K562 (cell line): ENCODE data around the gene LYSMD4. TPM values are rescaled to one million over a fixed set of nuclear protein-coding genes. Genes with fewer than 3 reads are reported as not detected.

Experiments
- ATAC-seq: fragments of 200-7000 bp; cut with Tn5 transposase; 3 replicates; pipeline ENCODE4 v1.9.1; 2020; ENCODE audit warnings: moderate library complexity
- BruUV-seq: library from RNA; stranded (reverse); fragments of 400-500 nt; replicated peaks from 2 replicates; lab custom pipeline; 2021; lab: Mats Ljungman, UMichigan
- CTCF ChIA-PET: fragments of 300-600 bp; formaldehyde crosslinking; extraction: SDS; loops from one replicate; lab custom pipeline; 2021; ENCODE audit warnings: low intra/inter-chr PET ratio; lab: Yijun Ruan, JAX
- POLR2A ChIA-PET: fragments of 300-600, 350-650 bp; sonication (Branson Sonifier 250); formaldehyde crosslinking; extraction: SDS; loops from one replicate; lab custom pipeline; 2021; ENCODE audit warnings: antibody characterized with exemption, inconsistent platforms; lab: Yijun Ruan, JAX
- DNase-seq, 4 experiments: peaks; one replicate each; pipeline versions ENCODE4 v3.0.0 to v3.0.0-alpha.2; 2011 to 2018; ENCODE audit warnings: low spot score in 3 of 4, mixed read lengths in 3 of 4; ENCODE audit errors: extremely low read depth in 1 of 4
- FAIRE-seq: peaks from 2 replicates; lab custom pipeline; 2011; peaks lifted over from hg19 to GRCh38; lab: Jason Lieb, UNC
- H2AFZ ChIP-seq: 2 replicates; pipeline ENCODE4 v1.6.0; 2011; ENCODE audit warnings: low read depth, low read length, control low read depth, inconsistent platforms
- H3K27ac ChIP-seq: fragments of 200-600 bp; 3 replicates; pipeline ENCODE4 v1.8.0; 2011; ENCODE audit warnings: low read depth, mild to moderate bottlenecking, control low read depth, inconsistent platforms, low read length, moderate library complexity, mixed read lengths; ENCODE audit errors: extremely low read depth
- H3K27me3 ChIP-seq, 2 experiments: fragments of 300-600 bp in 1 of 2; 2 replicates in 1 of 2; 3 replicates in 1 of 2; pipeline versions ENCODE4 v1.6.0 to v1.8.0; 2011; ENCODE audit warnings: inconsistent platforms in 2 of 2, low read length in 2 of 2, mild to moderate bottlenecking in 1 of 2, mixed read lengths in 1 of 2, moderate library complexity in 1 of 2; ENCODE audit not compliant: control insufficient read depth in 2 of 2, insufficient read depth in 2 of 2
- H3K36me3 ChIP-seq: fragments of 300-600 bp; 3 replicates; pipeline ENCODE4 v1.8.0; 2011; ENCODE audit warnings: mild to moderate bottlenecking, low read length, inconsistent platforms; ENCODE audit not compliant: control insufficient read depth, insufficient read depth
- H3K4me1 ChIP-seq, 2 experiments: fragments of 200-600 bp in 1 of 2; replicated peaks in 1 of 2; 2 replicates in 1 of 2; 3 replicates in 1 of 2; pipeline versions ENCODE4 v1.5.1 to v1.8.0; 2011; ENCODE audit warnings: inconsistent platforms in 2 of 2, low read length in 2 of 2, mild to moderate bottlenecking in 1 of 2, mixed read lengths in 1 of 2, moderate library complexity in 1 of 2; ENCODE audit not compliant: control insufficient read depth in 2 of 2, insufficient read depth in 2 of 2
- H3K4me2 ChIP-seq: 2 replicates; pipeline ENCODE4 v1.6.1; 2011; ENCODE audit warnings: low read length, control low read depth, inconsistent platforms, mixed read lengths; ENCODE audit not compliant: insufficient read depth
- H3K4me3 ChIP-seq: fragments of 200-600 bp; sonication (generic), shearing (Covaris generic); 2 replicates; pipeline ENCODE4 v1.5.1; 2016; ENCODE audit warnings: control low read depth, inconsistent platforms
- H3K79me2 ChIP-seq: fragments of 200-600 bp; 3 replicates; pipeline ENCODE4 v1.8.0; 2011; ENCODE audit warnings: low read length, inconsistent platforms; ENCODE audit not compliant: control insufficient read depth, insufficient read depth
- H3K9ac ChIP-seq, 2 experiments: 2 replicates each; pipeline versions ENCODE4 v1.6.0 to v1.6.1; 2011; ENCODE audit warnings: low read depth in 2 of 2, low read length in 2 of 2, control low read depth in 1 of 2, inconsistent platforms in 1 of 2, mild to moderate bottlenecking in 1 of 2, mixed read lengths in 1 of 2; ENCODE audit not compliant: insufficient read depth in 1 of 2
- H3K9me1 ChIP-seq: one replicate; pipeline ENCODE4 v1.6.0; 2011; ENCODE audit warnings: inconsistent platforms, mild to moderate bottlenecking, low read length, moderate library complexity; ENCODE audit not compliant: control insufficient read depth, insufficient read depth
- H3K9me3 ChIP-seq: replicated peaks from 2 replicates; pipeline ENCODE4 v1.5.1; 2011; ENCODE audit warnings: low read depth, low read length, inconsistent platforms; ENCODE audit not compliant: control insufficient read depth, insufficient read depth
- H4K20me1 ChIP-seq: replicated peaks from 2 replicates; pipeline ENCODE4 v1.6.1; 2011; ENCODE audit warnings: low read length, inconsistent platforms, mixed read lengths; ENCODE audit not compliant: control insufficient read depth, insufficient read depth
- ATF7 ChIP-seq: fragments of 450-650 bp; IDR thresholded peaks from 2 replicates; pipeline ENCODE4 v1.7.1; 2014; ENCODE audit warnings: mild to moderate bottlenecking, moderate library complexity
- CBX3 ChIP-seq, 2 experiments: IDR thresholded peaks; 1 replicate in 1 of 2; 2 replicates in 1 of 2; pipeline ENCODE4 v1.6.1; 2012; ENCODE audit warnings: inconsistent platforms in 2 of 2, low read length in 2 of 2, borderline replicate concordance in 1 of 2, control low read depth in 1 of 2
- ESRRA ChIP-seq: fragments of 450-650 bp; IDR thresholded peaks from 2 replicates; pipeline ENCODE4 v1.6.1; 2014; ENCODE audit warnings: low read depth, mild to moderate bottlenecking, moderate library complexity, borderline replicate concordance
- HMBOX1 ChIP-seq: sonication (generic); IDR thresholded peaks from 2 replicates; pipeline ENCODE4 v1.6.1; 2016
- NUFIP1 ChIP-seq: fragments of 450-650 bp; IDR thresholded peaks from 2 replicates; pipeline ENCODE4 v1.6.1; 2018; ENCODE audit not compliant: partially characterized antibody
- RBBP5 ChIP-seq: fragments of 200-600 bp; sonication (generic); IDR thresholded peaks from 2 replicates; pipeline ENCODE4 v1.6.1; 2012; ENCODE audit warnings: borderline replicate concordance, mild to moderate bottlenecking, low read length, control low read depth, inconsistent platforms; ENCODE audit not compliant: insufficient read depth, poor library complexity, severe bottlenecking
- XRCC5 ChIP-seq: fragments of 200-400 bp; formaldehyde crosslinking; IDR thresholded peaks from 2 replicates; pipeline ENCODE4 v1.6.1; 2017; ENCODE audit warnings: low read depth, mild to moderate bottlenecking, low read length
- WGBS: fragments of 100-300 bp; shearing (Covaris generic); methylation state at CpG from one replicate; pipeline ENCODE4 v1.1.6; 2016; ENCODE audit warnings: low coverage, mixed read lengths; ENCODE audit not compliant: insufficient coverage; ENCODE audit errors: missing lambda C conversion rate; 5-methylcytosine and 5-hydroxymethylcytosine counted together
- in situ Hi-C: fragments of 300-500 bp; cut with MboI; formaldehyde crosslinking; loops from 4 replicates; pipeline ENCODE4 v1.15.0; 2018; ENCODE audit warnings: inconsistent platforms, mixed read lengths
- intact Hi-C: fragments of 100-400 bp; cut with micrococcal nuclease; formaldehyde crosslinking; loops from 2 replicates; pipeline ENCODE4 v1.14.2; 2022
- polyA plus RNA-seq, 8 experiments: library from polyadenylated mRNA; depleted of rRNA in 4 of 8; stranded (reverse) in 5 of 8; unstranded in 3 of 8; fragments of >200 nt; fragmentation: Nextera tagmentation in 2 of 8; fragmentation: Illumina TruSeq in 1 of 8; extraction: Ambion mirVana in 2 of 8; extraction: Trizol in 1 of 8; gene quantifications; 2 replicates each; pipeline versions ENCODE4 v1.2.1 to v1.2.3, GENCODE V29; 2011 to 2014; ENCODE audit warnings: inconsistent platforms in 1 of 8, missing spikeins in 1 of 8
- total RNA-seq, 7 experiments: library from RNA; depleted of rRNA in 6 of 7; stranded (reverse); fragments of >200 nt in 6 of 7; fragmentation: Illumina TruSeq in 2 of 7; extraction: Trizol in 2 of 7; gene quantifications; 2 replicates each; pipeline versions ENCODE4 v1.2.1 to v1.2.3, GENCODE V29; 2011 to 2021; ENCODE audit warnings: low replicate concordance in 1 of 7

LYSMD4 gene
- total and polyA plus RNA-seq, 9 of the 15 experiments (the other 6 are each of a cell fraction or from before 2014, with no cell fraction given), result 0.46 to 3.1 (median 2.0) TPM

GRCh38 chr15:99719096-99719541, 14.1 kb downstream of the LYSMD4 start:
- Histone ChIP-seq H3K9ac (no peak overlapping the region), H3K4me2 (no peak overlapping the region), H3K4me1 (no peaks in the 10 kb centered on the region), H3K27ac (no peak overlapping the region), H3K27me3 (peaks cover 0 to 17% of the 10 kb centered on the region in 2 experiments), H3K9me1 (no peaks in the 10 kb centered on the region), H3K79me2 (no peaks in the 10 kb centered on the region), H3K4me3 (no peak overlapping the region), H3K9me3 (no peaks in the 10 kb centered on the region), H4K20me1 (no peaks in the 10 kb centered on the region; the same call in 1 of the 2 replicates), H3K36me3 (no peaks in the 10 kb centered on the region), H2AFZ (no peak overlapping the region)
- in situ Hi-C loops, result no loop called here
- TF ChIP-seq NUFIP1, result no peak
- peak; percentile 19; the same call in 1 of the 2 replicates for TF ChIP-seq ESRRA
- TF ChIP-seq RBBP5, result no peak
- no peak for TF ChIP-seq CBX3 (IDR thresholded peaks at IDR 0.05; ENCODE audit: borderline replicate concordance in 1 of 2, low read length in 2 of 2)
- no peak for TF ChIP-seq ATF7
- no peak for TF ChIP-seq XRCC5
- peak; percentile 90 for TF ChIP-seq HMBOX1
- 16% methylated on average over 5 of the region's 5 CpGs for WGBS
- ATAC-seq (no peak), FAIRE-seq (no peak), DNase-seq (no peak)
- ChIA-PET CTCF (no interaction called here), POLR2A (interaction anchor here (0.8 kb wide), 1 partner anchor 11 kb away, joined by 3 read pairs; no protein-coding TSS in a partner anchor)
- no TSS peak for BruUV-seq
- intact Hi-C loops, result no loop called here
